ENCODE measurements around the gene ESR1.
"Not testable (repeated sequence)": the region's sequence is repeated elsewhere in the genome, so short reads cannot be mapped to it uniquely, and the experiment has no call there.

The ESR1 gene

DNA sequence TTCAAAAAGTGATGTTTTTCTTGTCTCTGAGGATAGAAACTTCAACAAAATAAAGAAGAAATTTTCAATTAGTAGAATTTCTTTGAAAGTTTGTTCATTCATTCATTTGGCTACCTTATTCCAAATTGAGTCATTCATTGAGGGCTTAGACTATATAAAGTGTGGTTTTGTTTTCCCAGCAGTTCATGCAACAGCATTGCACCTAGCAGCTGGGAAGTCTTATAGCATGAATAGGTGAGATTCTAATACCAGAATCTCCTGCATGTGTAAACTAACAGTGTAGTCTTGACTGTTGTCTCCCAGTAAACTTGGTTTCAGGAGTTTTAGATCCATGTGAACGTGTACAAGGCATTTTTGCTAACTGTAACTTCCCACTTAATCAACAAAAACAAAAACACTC, 7.1 kb downstream of the ESR1 start:
- DNase-seq, result no peak

DNA sequence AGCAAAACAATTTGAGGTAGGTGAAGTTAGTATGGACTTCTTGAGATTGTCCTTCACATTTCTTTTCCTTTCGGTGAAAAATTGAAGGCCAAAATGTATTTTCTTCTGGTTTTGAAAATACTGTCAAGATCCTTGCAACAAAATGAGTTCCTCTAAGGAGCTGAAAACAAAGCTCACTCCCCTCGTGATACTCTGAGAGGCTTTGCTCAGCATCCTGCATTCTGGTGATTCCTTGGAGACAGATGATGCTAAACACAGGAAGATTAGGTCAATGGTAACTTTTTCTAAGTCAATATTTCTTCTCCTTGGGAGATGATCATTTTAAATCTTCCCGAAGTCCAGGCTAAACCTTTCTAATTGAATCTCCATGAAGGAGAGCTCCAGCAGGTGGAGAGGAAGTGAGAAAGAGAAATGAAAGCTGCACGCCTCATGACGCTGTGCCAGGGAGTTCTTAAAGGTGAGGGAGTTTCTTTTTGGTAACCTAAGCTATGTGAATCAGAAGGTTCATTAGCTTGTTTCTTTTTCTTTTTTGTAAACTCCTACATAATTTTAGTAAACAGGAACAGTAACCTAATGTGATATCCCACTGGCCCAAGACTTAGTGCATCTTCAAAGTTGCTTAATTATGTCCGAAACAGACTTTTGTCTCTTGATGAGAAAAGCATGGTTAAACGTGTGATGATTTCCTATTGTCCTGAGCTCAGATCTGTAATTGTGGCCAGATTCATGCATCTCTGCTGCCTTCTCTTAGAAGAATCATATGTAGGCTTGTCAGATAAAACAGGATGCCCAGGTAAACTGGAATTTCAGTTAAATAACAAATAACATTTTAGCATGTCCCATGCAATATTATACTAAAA, 15.0 kb downstream of the ESR1 start:
- no peak for DNase-seq

DNA sequence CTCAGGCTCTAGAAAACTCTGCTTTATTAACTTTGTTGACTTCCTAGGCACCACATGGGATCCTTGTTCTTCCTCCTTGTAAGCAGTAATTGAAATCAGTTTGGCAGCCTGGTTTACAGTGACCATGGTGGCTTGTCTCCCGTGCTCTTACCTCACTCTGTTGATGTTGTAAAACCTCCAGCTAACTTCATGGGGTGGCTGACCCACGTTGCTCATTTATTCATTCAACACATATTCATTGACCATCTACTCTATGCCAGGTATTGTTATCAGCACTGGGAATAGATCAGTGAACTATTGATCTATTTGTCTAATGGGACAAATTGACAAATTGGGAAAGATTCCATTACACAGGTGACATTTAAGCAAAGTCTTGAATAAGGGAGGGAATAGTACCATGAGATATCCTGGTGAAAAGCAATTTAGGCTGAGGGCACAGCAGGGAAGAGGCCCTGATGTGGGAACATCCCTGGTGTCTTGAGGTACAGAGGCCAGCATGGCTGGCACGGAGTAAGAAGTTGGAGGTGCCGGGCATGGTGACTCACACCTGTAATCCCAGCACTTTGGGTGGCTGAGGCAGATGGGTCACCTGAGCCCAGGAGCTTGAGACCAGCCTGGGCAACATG, 19.1 kb downstream of the ESR1 start:
- DNase-seq, result no peak

DNA sequence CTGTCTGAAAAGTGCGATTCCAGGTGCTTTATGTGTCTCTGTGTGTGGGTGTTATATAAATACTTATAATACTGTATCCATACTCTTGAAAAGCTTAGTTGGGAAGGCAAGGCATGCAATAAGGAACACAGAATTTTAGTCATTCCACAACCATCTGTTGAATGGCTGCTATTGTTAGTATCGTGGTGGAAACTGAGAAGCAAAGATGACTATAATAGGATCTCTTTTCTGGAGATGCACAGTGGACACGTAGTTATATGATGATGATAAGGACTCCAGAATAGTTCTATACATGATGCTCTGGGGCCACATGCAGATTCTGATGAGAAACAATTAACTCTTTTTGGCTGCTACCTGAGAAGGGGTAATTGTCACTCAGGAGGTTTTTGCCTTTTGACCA, 25.2 kb downstream of the ESR1 start:
- DNase-seq, result no peak

DNA sequence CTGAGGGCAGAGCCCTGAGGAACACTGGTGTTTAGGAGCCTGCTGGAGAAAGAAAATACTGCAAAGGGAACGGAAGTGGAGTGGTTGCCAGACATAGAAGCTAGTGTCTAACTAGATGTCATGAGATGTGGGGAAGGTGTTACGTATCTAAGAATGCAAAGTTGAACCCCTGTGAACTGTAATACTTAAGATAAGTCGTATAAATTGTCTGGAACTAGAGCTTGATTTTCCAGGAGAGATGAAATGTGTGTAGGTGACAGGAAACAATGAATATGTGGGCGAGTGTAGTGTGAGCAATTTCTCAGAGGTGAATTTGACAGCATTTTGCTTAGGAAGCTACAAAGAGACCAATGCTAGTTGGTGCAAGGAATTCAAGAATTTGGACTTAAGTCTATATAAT, 27.9 kb downstream of the ESR1 start:
- no peak for DNase-seq

DNA sequence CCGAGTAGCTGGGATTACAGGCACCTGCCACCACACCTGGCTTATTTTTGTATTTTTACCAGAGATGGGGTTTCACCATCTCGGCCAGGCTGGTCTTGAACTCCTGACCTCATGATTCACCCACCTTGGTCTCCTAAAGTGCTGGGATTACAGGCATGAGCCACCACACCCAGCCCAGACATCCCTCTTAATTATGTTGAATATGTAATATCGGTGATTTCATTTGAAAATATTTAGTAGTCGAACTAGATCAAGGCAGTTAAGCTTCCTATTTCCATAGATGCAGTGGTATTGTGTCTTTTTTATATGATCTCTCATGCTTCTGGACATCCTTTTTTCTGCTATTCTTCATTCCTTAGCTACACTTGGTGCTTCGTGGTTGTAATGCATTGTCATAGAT, 29.7 kb downstream of the ESR1 start:
- no peak for DNase-seq

DNA sequence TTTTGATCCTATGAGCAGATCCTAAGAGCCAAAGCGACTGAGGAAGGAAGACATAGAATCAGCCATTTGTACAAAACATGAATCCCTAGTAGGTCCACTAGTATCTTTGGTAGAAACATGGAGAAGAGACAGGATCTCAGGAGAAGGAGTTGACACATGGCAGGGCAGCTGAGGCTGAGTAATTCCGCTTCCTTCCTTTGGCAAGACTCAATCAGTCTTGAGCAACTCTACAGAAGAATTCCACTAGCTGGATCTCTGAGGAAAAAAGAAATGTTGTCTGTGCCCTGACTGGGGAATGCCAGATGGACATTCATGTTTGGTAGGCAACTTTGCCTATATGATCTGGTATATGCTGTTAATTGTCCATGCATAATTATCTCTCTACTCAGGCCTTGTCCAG, 35.3 kb downstream of the ESR1 start:
- DNase-seq, result no peak

DNA sequence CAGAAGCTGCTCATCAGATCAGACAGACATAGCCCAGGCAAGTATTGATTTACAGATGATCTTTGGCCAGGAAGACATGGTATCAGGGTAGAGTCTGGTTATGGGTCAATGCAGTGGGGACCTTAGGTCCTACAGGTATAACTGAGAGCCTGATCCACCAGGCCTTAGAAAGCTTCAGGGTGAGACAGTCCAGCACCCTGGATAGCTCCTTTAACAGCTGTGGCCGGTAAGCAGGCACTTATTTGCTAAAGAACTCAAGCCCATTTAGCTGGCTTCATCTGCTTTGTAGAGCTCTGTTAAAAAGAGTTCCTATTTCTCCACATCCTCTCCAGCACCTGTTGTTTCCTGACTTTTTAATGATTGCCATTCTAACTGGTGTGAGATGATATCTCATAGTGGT, 39.6 kb downstream of the ESR1 start:
- no peak for DNase-seq

DNA sequence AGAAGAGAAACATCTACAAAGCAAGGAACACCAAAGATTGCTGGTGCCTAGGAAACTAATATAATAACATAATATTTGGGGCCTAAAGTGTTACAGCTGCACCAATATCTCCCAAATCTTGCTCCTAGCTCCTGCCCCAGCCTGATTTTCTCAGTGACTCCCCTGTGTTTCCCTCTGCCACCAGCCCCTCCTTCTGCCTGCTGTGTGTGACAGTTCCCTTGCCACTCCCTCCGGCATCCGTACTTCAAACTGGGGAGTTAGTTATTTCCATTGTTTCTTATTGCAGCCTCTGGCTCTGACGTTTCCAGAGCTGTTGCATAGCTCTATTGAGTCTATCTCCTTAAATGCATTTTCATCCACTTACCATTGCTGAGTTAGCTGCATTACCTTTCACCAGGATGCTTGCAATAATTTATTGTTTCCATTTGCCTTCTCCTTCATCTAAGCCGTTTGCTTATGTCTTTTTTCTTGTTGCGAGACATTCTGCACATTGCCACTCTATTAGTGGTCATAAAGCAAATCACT, 43.1 kb downstream of the ESR1 start:
- no peak for DNase-seq

DNA sequence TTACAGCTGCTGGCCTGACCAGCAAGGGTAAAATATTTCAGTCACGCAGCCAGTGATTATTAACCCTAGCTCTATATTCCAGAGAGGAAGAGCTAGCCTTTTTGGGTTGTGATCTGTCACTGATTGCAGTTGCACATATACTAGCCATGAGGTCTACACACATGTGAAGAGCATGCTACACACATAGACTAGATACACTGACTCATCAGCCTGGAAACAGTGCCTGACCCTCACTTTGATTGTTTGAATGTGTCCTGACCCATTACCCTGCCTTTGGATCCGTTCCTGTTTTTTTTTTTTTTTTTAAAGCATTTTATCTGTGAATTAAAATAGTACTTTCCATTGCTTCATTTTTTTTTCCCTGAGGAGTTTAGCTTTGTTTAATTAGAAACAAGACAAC, 50.8 kb downstream of the ESR1 start:
- no peak for DNase-seq

DNA sequence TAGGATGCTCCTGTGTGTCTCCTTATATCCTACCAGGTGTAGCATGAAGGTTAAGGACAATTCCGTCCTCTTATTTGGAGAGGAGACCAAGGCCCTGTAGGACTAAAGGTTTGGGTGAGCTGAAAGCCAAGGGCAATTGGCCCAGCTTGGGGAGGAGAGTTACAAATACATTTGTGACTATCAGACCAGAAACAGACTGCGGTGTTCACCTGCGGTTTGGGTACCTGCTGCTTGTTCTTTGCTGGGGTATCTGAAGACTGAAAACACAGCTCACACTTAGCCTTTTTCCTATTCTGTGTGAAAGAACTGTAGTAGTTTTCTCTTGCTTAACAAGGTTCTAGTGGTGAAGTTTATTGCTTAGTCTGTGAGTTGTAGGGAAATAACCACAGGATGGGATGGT, 55.0 kb downstream of the ESR1 start:
- DNase-seq, result no peak

DNA sequence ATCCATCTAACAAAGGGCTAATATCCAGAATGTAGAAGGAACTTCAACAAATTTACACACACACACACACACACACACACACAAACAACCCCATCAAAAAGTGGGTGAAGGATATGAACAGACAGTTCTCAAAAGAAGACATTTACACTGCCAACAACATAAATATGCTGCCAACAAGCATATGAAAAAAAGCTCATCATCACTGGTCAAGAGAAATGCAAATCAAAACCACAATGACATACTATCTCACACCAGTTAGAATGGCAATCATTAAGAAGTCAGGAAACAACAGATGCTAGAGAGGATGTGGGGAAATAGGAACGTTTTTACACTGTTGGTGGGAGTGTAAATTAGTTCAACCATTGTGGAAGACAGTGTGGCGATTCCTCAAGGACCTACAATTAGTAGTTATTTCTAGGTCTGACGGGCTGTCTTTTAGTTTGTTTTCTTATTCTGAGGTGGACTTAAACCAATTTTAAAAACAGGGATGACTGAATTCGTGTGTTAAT, 59.9 kb downstream of the ESR1 start:
- not testable (repeated sequence) for DNase-seq

DNA sequence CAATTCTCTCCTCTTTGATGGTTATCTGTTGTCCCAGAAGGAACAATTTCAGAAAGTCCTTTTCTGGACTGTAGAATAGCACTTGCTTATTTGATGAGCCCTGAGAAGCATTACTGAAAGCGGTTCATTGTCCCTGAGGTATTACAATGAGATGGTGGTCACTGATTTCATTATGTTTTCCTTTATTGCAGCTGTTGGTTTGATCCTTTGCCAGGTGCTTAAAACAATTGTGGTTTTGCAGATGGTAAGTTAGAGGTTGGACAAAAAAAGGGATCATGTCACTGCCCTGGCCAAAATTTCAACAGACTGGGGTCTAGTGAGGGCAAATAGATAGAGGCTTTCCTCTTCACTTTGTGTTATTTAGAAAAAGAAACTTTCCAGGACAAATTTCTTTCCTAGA, 61.9 kb downstream of the ESR1 start:
- DNase-seq, result no peak

DNA sequence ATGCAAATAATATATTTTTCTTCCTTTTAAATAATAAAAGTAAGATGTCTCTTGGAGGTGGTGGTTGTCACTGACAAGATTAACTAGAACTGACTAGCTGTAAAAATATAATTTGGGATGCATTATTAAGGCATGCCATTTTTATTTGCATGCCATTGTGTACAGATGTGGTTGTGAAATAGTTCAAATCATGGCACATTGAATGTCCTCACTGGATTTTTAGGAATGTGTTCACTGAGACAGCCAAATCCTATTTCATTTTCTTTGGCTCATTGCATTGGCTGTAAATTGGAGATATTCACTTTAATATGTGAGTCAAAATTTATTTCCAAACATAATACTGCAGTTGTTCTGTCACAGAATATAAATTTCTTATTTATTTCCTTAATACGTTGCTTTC, 62.3 kb downstream of the ESR1 start:
- DNase-seq, result no peak

DNA sequence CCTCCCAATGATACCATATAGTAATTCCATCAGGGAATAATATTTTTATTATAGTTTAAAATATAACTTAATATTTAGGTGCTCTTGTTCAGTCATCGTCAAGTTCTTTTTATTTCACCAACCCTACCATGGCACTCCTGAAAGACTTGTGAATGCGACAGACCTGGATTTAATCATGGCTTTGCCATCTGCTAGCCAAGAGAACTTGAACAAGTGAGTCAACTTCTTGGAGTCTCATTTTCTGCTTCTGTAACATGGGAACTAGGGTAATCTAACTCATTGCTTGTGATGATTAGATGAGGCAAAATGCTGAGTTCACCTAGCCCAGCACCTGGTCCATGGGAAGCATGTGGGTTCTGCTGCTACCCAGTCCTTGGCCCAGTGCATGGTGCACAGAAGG, 62.9 kb downstream of the ESR1 start:
- no peak for DNase-seq

DNA sequence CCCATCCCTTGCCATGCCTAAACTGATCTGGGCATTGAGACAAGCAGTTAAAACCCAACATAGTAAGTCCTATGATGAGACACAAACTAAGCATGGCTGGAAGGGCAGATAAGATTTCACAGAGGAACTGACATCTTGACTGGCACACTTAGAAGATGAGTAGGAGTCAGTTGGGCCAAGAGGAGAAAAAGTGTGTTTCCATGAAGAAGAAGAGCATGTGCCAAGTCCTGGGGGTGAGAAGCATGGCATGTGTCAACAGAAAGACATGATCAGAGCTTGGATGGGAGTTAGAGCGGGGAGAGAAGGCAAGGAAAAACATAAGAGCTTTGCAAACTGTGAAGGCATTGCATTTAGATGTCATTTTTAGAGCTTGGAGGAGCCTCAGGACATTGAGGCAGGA, 68.0 kb downstream of the ESR1 start:
- no peak for DNase-seq

DNA sequence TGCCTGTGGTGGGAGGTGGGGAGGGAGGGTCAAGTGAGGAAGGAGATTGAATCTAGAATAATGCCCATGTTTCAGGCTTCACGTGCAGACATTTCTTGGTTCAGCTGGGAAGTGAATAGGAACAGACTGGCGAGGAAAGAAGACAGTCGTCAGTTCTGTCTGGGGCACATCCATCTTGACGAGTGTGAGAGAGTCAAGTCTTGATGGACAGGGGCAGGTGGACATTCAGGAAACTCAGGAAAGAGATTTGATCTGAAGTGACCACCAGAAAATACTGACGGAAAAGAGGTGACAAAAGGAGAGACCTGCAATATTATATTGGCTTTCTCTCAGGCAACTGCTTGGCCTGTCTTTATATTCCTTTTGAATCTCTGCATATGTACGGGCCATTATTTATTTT, 68.6 kb downstream of the ESR1 start:
- DNase-seq, result no peak

DNA sequence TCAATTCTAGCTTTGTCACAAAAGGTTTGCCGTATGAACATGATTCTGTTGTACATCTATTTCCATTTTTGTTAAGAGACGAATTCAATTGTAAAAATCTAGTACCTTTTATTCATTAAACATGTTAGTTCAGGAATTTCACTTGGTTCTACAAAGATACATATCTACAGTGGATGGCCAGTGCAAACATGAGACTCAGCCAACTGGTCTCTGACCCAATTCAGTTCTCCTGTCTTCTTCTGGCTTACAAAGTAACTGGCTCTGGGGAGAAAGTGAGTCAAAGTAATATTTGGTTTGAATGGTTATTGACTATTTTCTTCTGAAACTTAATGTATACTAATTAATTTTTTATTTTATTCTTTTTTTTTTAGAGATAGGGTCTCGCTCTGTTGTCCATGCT, 70.0 kb downstream of the ESR1 start:
- DNase-seq, result no peak

DNA sequence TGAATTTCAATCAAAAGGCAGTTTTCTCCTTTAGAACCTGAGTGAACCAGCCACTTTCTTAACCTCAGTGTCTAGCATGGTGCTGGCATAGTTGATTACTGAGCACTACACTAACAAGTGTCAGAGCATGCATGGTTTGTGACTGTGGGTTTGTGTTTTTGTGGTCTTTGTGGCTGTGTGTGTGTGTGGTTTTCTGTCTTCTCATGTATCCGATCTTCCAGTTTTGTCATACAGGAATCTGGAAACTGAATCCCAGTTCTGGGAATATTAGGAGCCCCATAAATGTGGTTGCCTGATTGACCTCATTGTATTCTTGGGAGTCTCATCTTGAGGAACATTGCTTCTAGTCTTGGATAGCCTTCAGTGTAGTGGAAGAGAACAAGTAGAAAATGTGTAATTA, 73.7 kb downstream of the ESR1 start:
- DNase-seq, result no peak

DNA sequence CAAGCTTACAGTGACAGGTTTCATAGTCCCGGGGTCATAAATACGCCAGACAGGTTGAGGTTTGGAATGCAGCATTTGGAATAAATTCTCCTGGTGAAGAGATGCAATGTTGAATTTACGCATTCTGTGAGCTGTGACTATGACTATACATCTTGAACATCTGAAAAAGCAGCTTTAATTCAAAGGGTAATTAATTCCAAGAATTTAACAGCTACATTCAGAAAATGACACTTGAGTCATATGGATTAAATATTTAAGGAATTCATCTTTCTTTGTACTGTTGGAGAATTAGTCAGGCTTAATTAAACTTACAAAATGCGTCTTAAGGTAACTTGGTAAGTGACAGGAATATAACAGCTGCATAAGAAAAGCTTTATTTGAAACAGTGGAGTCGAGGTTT, 74.7 kb downstream of the ESR1 start:
- no peak for DNase-seq

DNA sequence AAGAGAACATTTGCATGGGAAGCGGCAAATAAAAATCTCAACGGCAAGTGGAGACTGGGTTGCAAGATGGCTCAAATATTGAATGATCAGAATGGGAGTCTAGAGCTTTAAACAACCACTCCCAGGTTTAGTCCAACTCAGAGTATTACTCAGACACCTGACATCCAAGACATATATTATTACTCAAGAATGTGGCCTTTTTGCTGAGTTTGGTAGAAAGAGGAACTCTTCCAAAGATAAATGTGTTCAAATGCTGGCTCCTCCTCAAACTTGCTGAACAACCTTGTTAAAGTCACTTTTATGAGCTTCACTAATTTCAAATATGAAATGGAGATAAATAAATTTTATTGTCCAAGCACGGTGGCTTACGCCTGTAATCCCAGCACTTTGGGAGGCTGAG, 77.8 kb downstream of the ESR1 start:
- DNase-seq, result no peak

DNA sequence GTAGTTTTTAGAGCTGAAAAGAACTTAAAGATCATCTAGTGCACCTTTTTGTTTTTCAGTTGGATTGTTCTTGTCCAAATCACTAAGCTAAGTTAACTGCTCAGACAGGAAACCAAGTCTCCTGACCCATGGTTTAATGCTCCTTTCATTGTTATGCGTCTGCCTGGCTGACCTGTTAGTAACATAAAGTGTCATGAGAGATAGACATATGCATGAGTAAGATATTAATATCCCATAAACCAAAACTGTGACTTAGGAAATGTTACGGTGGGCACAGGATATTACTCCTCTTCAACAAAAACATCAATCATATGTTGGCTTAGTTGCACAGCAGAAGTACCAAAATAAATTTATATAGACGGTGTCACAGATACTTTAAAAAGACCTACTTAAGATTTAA, 84.0 kb downstream of the ESR1 start:
- DNase-seq, result no peak

DNA sequence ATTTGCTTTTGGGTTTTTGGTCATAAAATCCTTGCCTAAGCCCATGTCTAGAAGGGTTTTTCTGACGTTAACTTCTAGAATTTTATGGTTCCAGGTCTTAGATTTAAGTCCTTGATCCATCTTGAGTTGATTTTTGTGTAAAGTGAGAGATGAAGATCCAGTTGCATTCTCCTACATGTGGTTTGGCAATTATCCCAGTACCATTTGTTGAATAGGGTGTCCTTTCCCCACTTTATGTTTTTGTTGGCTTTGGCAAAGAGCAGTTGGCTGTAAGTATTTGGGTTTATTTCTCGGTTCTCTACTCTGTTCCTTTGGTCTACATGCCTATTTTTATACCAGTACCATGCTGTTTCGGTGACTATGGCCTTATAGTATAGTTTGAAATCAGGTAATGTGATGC, 86.9 kb downstream of the ESR1 start:
- not testable (repeated sequence) for DNase-seq

DNA sequence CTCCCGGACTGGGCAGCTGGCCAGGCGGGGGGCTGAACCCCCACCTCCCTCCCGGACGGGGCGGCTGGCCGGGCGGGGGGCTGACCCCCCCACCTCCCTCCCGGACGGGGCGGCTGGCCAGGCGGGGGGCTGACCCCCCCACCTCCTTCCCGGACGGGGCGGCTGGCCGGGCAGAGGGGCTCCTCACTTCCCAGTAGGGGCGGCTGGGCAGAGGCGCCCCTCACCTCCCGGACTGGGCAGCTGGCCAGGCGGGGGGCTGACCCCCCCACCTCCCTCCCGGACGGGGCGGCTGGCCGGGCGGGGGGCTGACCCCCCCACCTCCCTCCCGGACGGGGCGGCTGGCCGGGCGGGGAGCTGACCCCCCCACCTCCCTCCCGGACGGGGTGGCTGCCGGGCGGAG, 91.7 kb downstream of the ESR1 start:
- DNase-seq, result not testable (repeated sequence)

Measured in T-helper 9 cell (primary cell).